Vagina (tissue), 2 donors: ENCODE measurements around the gene ADGRL3. TPM values are rescaled to one million over a fixed set of nuclear protein-coding genes. Genes with fewer than 3 reads are reported as not detected.

ENCODE experiments used
- DNase-seq, 2 donors: peaks; one replicate each; pipeline ENCODE4 v3.0.0-alpha.2; 2017; ENCODE audit errors: extremely low spot score in 2 of 2
- H3K27ac ChIP-seq: fragments of 200-600 bp; sonication (generic); one replicate; pipeline ENCODE4 v1.5.1; 2019
- H3K27me3 ChIP-seq: fragments of 200-600 bp; sonication (generic); one replicate; pipeline ENCODE4 v1.5.1; 2019
- H3K36me3 ChIP-seq, 2 donors: fragments of 200-600 bp; sonication (generic); one replicate each; pipeline ENCODE4 v1.5.1; 2017 to 2019
- H3K4me1 ChIP-seq: fragments of 200-600 bp; sonication (generic); one replicate; pipeline ENCODE4 v1.5.1; 2019
- H3K4me3 ChIP-seq, 2 donors: fragments of 200-600 bp; sonication (generic); 1 replicate in 1 of 2; 2 replicates in 1 of 2; pipeline ENCODE4 v1.5.1; 2016 to 2019
- H3K9me3 ChIP-seq: fragments of 200-600 bp; sonication (generic); one replicate; pipeline ENCODE4 v1.5.1; 2019
- POLR2A ChIP-seq, 2 donors: fragments of 450-650 bp; IDR thresholded peaks; one replicate each; pipeline ENCODE4 v1.6.1; 2017; ENCODE audit warnings: antibody characterized with exemption in 2 of 2, mild to moderate bottlenecking in 2 of 2, moderate library complexity in 2 of 2
- POLR2AphosphoS5 ChIP-seq, 2 donors: sonication (generic); formaldehyde crosslinking; IDR thresholded peaks; one replicate each; pipeline ENCODE4 v1.9.0; 2017; ENCODE audit warnings: antibody characterized with exemption in 2 of 2, mild to moderate bottlenecking in 2 of 2, low read depth in 1 of 2; ENCODE audit not compliant: insufficient read depth in 1 of 2
- intact Hi-C: fragments of 100-400 bp; cut with DNase I; formaldehyde crosslinking; loops from one replicate; pipeline ENCODE4 v1.15.1; 2023
- total RNA-seq: library from RNA; depleted of rRNA; stranded (reverse); fragments of >200 nt; gene quantifications from one replicate; pipeline ENCODE4 v1.2.3, GENCODE V29; 2016
- TF ChIP-seq, protein P1 (sequence below), 3 experiments: fragments of 450-650 bp in 2 of 3; fragments of 200-600 bp in 1 of 3; sonication (generic) in 1 of 3; IDR thresholded peaks; one replicate each; pipeline ENCODE4 v1.5.1; 2017 to 2019; ENCODE audit warnings: antibody characterized with exemption in 3 of 3, mild to moderate bottlenecking in 2 of 3, moderate library complexity in 2 of 3

The ADGRL3 gene
- total RNA-seq, 1 donor from 2014 or later = 16.9 TPM

DNA sequence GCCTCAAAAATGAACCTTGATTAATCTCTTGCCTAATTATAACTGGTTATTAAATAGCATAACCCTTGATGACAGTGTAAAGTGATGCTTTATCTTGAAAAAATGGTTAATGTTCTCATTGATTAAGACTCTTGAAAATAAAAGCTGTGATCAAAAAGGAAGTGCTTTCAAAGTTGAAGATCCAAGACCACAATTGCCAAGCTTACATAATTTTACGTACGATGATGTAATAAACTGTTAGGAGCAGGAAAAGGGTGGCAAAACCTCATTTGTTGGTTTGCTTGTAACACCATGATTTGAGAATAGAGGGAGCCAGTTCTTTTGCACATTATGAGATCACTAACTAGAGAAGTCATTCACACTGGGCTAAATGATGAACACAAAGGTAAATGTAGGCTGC is 322.2 kb downstream of the ADGRL3 start:
- Histone ChIP-seq H3K9me3 (no peaks in the 10 kb centered on the region), H3K4me3 (no peak overlapping the region), H3K36me3 (no peaks in the 10 kb centered on the region), H3K4me1 (no peaks in the 10 kb centered on the region), H3K27ac (no peak overlapping the region), H3K27me3 (no peaks in the 10 kb centered on the region)
- intact Hi-C loops = no loop called here
- TF ChIP-seq POLR2A (IDR thresholded peaks at IDR 0.05) (no peak), POLR2AphosphoS5 (IDR thresholded peaks at IDR 0.05; ENCODE audit: insufficient read depth in 1 of 2, low read depth in 1 of 2) (no peak)
- TF ChIP-seq, protein P1, sequence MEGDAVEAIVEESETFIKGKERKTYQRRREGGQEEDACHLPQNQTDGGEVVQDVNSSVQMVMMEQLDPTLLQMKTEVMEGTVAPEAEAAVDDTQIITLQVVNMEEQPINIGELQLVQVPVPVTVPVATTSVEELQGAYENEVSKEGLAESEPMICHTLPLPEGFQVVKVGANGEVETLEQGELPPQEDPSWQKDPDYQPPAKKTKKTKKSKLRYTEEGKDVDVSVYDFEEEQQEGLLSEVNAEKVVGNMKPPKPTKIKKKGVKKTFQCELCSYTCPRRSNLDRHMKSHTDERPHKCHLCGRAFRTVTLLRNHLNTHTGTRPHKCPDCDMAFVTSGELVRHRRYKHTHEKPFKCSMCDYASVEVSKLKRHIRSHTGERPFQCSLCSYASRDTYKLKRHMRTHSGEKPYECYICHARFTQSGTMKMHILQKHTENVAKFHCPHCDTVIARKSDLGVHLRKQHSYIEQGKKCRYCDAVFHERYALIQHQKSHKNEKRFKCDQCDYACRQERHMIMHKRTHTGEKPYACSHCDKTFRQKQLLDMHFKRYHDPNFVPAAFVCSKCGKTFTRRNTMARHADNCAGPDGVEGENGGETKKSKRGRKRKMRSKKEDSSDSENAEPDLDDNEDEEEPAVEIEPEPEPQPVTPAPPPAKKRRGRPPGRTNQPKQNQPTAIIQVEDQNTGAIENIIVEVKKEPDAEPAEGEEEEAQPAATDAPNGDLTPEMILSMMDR (IDR thresholded peaks at IDR 0.05) = no peak
- DNase-seq = no peak

DNA sequence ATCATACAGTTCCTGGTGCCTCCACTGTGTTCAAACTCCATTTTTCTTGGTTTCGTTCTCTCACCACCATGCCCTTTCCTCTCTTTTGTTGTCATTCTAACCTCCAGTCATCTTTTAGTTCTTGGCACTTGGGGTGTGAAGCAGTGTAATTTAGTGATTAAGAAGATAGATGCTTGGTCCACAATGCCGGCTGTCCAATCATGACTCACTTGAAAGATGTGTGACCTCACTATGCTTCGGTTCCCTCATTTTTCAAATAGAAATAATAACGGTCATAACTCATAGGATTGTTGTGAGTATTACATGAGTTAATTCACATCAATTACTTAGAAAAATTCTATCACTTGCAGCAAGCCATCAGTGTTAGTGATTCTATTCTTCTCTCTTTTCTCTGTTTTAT is 327.8 kb downstream of the ADGRL3 start:
- intact Hi-C loops = no loop called here
- Histone ChIP-seq H3K27ac (no peak overlapping the region), H3K4me3 (no peak overlapping the region), H3K27me3 (no peaks in the 10 kb centered on the region), H3K9me3 (no peaks in the 10 kb centered on the region), H3K4me1 (no peaks in the 10 kb centered on the region), H3K36me3 (no peaks in the 10 kb centered on the region)
- TF ChIP-seq, protein P1 (IDR thresholded peaks at IDR 0.05) = no peak
- TF ChIP-seq POLR2AphosphoS5 (IDR thresholded peaks at IDR 0.05; ENCODE audit: insufficient read depth in 1 of 2, low read depth in 1 of 2) (no peak), POLR2A (IDR thresholded peaks at IDR 0.05) (no peak)
- no peak for DNase-seq

DNA sequence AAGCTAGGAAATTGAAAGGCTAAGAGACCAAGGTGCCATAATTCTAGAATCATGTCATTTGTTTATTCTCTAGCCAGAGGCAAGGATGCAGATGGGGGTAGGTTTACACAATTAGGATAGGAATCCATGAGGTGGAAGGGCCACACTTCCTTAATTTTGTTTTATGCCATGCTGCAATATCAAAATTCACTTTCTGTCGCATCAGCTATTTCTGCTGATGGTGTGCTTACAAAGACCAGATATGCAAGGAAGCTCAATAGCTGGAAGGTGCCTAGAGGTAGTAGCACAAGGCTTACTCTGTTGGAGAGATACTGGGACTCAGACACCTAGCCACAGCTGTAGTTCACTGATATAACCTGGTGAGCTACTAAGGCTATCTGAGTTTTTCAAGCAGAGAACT is 328.5 kb downstream of the ADGRL3 start:
- no peak overlapping the region for H3K4me3 ChIP-seq
- H3K4me1 ChIP-seq = no peaks in the 10 kb centered on the region
- intact Hi-C loops = no loop called here
- DNase-seq = no peak
- no peak overlapping the region for H3K27ac ChIP-seq
- H3K9me3 ChIP-seq = no peaks in the 10 kb centered on the region
- no peaks in the 10 kb centered on the region for H3K36me3 ChIP-seq
- TF ChIP-seq, protein P1 (IDR thresholded peaks at IDR 0.05) = no peak
- TF ChIP-seq POLR2AphosphoS5 (IDR thresholded peaks at IDR 0.05; ENCODE audit: insufficient read depth in 1 of 2, low read depth in 1 of 2) (no peak), POLR2A (IDR thresholded peaks at IDR 0.05) (no peak)
- H3K27me3 ChIP-seq = no peaks in the 10 kb centered on the region

DNA sequence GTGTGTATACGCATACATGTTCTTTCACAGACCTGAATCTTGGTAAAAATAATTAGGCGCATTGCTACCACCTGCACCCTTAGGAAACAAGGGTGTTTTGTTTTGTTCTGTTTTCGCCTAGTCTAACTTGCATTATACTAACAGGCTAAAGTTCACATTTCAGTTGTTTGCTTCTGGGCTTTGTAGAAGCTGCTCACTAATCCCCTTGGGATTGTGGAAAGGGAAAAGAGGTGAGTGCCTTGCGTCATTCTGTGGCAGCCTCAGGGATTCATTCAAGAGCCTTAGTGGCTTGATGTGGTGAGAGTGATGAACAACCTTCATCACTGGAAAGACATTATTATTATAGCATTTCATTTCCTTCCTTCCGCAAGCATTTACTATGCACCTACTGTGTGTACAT is 331.1 kb downstream of the ADGRL3 start:
- no peaks in the 10 kb centered on the region for H3K36me3 ChIP-seq
- no peaks in the 10 kb centered on the region for H3K9me3 ChIP-seq
- H3K4me1 ChIP-seq = no peaks in the 10 kb centered on the region
- TF ChIP-seq POLR2AphosphoS5 (IDR thresholded peaks at IDR 0.05; ENCODE audit: insufficient read depth in 1 of 2, low read depth in 1 of 2) (no peak), POLR2A (IDR thresholded peaks at IDR 0.05) (no peak)
- TF ChIP-seq, protein P1 (IDR thresholded peaks at IDR 0.05) = no peak
- no peak overlapping the region for H3K4me3 ChIP-seq
- no peak for DNase-seq
- intact Hi-C loops = no loop called here
- H3K27me3 ChIP-seq = no peaks in the 10 kb centered on the region
- no peak overlapping the region for H3K27ac ChIP-seq

DNA sequence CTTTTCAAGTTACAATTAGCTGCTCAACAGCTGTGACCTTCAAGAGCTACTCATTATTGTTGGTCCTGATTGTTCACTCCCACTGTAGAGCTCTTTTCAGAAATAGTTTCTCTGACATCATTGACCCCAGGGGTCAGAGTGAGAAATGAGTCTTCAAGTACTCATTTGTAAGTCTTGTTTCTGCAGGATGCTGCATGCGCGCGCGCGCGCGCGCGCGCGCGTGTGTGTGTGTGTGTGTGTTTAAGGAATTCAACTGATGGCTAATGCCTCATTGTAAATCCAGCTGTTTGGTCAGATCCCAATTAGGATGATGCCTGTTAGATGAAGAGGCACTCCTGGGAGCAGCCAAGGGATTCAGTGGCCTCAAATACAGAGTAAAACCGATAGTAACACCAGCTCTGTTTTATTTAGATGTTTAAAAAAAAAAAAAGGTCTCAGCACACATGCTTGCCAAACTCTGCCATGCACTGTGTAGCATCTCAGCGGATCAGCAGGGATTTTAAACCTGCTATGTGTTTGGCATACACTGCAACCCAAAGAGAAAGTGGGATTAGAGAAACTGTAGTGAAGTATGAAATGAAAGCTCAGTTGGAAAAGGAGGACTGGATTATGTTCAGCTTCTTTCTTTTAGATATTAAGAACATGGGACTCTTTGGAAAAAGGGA is 332.3 kb downstream of the ADGRL3 start:
- Histone ChIP-seq H3K27me3 (no peaks in the 10 kb centered on the region), H3K4me3 (no peak overlapping the region), H3K9me3 (no peaks in the 10 kb centered on the region), H3K36me3 (no peaks in the 10 kb centered on the region), H3K4me1 (no peaks in the 10 kb centered on the region), H3K27ac (no peak overlapping the region)
- DNase-seq = no peak
- TF ChIP-seq POLR2AphosphoS5 (IDR thresholded peaks at IDR 0.05; ENCODE audit: insufficient read depth in 1 of 2, low read depth in 1 of 2) (no peak), POLR2A (IDR thresholded peaks at IDR 0.05) (no peak)
- TF ChIP-seq, protein P1 (IDR thresholded peaks at IDR 0.05) = no peak
- intact Hi-C loops = no loop called here
